Astrocyte (in vitro differentiated cells and primary cell): Measurements from ENCODE around the gene BANF2.

Source experiments
- EZH2 ChIP-seq: IDR thresholded peaks from 2 replicates; pipeline ENCODE4 v1.6.1; 2012; ENCODE audit warnings: mild to moderate bottlenecking, low read length, inconsistent platforms; ENCODE audit not compliant: insufficient read depth
- TF ChIP-seq, protein P1 (sequence below): IDR thresholded peaks from 2 replicates; pipeline ENCODE4 v1.5.1; 2011; ENCODE audit warnings: low read depth, mild to moderate bottlenecking, inconsistent platforms, low read length, moderate library complexity; ENCODE audit not compliant: insufficient read depth

GRCh38 chr20:17771206-17772004 lies 71.6 kb downstream of the BANF2 start:
- TF ChIP-seq, protein P1, sequence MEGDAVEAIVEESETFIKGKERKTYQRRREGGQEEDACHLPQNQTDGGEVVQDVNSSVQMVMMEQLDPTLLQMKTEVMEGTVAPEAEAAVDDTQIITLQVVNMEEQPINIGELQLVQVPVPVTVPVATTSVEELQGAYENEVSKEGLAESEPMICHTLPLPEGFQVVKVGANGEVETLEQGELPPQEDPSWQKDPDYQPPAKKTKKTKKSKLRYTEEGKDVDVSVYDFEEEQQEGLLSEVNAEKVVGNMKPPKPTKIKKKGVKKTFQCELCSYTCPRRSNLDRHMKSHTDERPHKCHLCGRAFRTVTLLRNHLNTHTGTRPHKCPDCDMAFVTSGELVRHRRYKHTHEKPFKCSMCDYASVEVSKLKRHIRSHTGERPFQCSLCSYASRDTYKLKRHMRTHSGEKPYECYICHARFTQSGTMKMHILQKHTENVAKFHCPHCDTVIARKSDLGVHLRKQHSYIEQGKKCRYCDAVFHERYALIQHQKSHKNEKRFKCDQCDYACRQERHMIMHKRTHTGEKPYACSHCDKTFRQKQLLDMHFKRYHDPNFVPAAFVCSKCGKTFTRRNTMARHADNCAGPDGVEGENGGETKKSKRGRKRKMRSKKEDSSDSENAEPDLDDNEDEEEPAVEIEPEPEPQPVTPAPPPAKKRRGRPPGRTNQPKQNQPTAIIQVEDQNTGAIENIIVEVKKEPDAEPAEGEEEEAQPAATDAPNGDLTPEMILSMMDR, result no peak
- no peak for TF ChIP-seq EZH2
